Esophagus muscularis mucosa (tissue), 4 donors: ENCODE measurements around the gene ERC2.

ENCODE experiments used
- CTCF ChIP-seq, 3 experiments: fragments of 200-600 bp in 2 of 3; fragments of 450-650 bp in 1 of 3; sonication (generic) in 2 of 3; IDR thresholded peaks; one replicate each; pipeline ENCODE4 v1.5.1; 2017 to 2019; ENCODE audit warnings: antibody characterized with exemption in 3 of 3, mild to moderate bottlenecking in 2 of 3, moderate library complexity in 1 of 3
- EP300 ChIP-seq: sonication (generic); formaldehyde crosslinking; IDR thresholded peaks from one replicate; pipeline ENCODE4 v1.6.1; 2017; ENCODE audit warnings: antibody characterized with exemption
- POLR2A ChIP-seq: fragments of 450-650 bp; IDR thresholded peaks from one replicate; pipeline ENCODE4 v1.6.1; 2017; ENCODE audit warnings: antibody characterized with exemption, moderate library complexity, mild to moderate bottlenecking, low read depth

GRCh38 chr3:56064684-56065083 is 403.6 kb downstream of the ERC2 start:
- TF ChIP-seq CTCF (IDR thresholded peaks at IDR 0.05) (no peak), EP300 (no peak), POLR2A (no peak)
